GM19193 (cell line): ENCODE measurements around the gene GNB1.
A peak's percentile ranks its signal among the peaks of the same experiment; 100 is the strongest.

Experiments used
- POLR2A ChIP-seq: IDR thresholded peaks from 4 replicates; pipeline ENCODE4 v1.6.1; 2011; ENCODE audit not compliant: insufficient read depth, insufficient read length; ENCODE audit errors: extremely low read depth

Gene GNB1

GRCh38 chr1:1890506-1891348 lies at the start of gene GNB1:
GNB1 (minus strand) TSS chr1:1891087; CDS start chr1:1825453, 65,634 bp downstream.
- peak; percentile 69 for TF ChIP-seq POLR2A

GRCh38 chr1:1940123-1940425 lies 49.2 kb upstream of the GNB1 start:
- TF ChIP-seq POLR2A = no peak

DNA sequence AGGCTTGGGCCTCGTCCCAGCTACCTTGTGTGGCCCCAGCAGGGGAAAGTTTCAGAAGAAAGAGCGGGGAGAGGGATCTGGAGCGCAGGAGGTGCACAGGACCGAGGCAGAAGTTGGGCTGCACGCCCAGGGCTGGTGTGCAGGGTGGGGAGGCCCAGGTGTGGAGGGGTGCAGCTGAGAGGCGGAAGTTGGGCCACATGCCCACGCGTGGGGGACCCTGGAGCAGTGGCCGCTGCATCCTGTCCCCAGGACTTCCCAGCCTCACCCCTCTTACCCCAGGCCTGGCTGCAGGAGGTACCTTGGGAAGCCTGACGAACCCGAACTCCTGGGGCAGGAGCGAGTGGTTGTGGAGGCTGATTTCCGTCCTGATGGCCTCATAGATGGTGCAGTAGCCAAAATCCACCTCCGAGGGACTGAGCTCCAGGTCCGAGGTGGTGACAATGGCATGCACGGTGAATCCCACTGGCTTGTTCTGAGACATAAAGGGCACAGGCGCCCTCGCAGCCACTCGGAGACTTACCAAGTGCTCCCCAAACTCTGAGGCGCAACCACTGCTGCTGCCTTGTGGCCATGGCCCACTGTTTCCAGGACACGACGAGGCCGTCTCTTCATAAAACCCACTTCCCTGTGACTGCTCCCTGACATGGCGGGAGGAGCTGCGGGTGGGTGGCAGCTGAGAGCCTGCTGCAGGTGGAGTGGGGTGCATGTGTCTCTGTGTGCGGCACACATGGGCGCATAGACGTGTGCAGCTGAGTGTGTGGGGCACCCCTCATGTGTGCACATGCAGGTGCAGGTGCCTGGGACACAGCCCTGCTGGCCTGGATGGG lies 48.6 kb upstream of the GNB1 start:
- no peak for TF ChIP-seq POLR2A

GRCh38 chr1:1938613-1939295 lies 47.9 kb upstream of the GNB1 start:
- TF ChIP-seq POLR2A = no peak

GRCh38 chr1:1938276-1938573 lies 47.3 kb upstream of the GNB1 start:
- no peak for TF ChIP-seq POLR2A

- no peak for TF ChIP-seq POLR2A
These were observed 46.8 kb upstream of the GNB1 start for GRCh38 chr1:1937549-1938275.

DNA sequence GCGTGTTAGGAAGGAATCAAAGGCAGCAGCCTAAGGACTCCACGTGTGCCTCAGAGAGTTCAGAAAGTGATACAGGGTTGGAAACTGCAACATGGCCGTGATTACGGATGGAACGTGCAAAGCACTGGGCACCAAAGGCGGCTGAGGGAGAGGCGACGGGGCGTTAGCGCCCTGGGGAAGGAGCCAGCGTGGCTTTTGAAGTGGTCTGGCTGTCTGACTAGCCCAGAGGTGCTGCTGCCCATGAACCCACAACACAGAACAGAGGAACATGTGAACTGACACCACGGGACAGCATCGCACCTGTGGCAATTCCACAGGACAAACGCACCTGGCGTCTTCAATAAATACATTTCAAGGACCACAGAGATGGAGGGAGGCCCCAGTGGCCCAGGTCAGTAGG lies 46.2 kb upstream of the GNB1 start:
- no peak for TF ChIP-seq POLR2A

- no peak for TF ChIP-seq POLR2A
These were observed 39.0 kb upstream of the GNB1 start for GRCh38 chr1:1929639-1930545.

DNA sequence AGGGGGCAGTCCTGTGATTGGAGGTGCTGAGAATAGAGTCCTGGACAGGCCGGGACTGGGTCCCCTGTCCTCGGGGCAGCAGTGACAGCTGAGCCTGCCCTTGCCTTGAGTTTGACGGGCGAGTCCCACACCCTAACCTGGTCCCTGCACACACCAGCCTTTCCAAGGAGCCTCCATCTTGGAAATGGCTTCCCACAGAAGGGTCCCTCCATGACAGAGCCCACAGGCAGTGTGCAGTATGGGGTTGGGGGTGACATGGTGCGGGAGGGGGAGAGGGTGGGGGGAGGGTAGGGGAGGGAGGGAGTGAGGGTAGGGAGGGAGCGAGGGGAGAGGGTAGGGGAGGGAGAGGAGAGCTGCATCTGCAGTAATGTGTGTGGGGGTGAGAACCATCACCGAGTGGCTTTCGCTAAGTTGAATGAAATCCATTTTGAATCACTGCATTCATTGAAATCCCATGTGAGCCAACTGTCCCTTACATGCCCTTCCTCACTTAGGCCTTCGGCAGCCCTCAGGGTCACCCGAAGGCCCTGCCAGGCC lies 38.3 kb upstream of the GNB1 start:
- no peak for TF ChIP-seq POLR2A

DNA sequence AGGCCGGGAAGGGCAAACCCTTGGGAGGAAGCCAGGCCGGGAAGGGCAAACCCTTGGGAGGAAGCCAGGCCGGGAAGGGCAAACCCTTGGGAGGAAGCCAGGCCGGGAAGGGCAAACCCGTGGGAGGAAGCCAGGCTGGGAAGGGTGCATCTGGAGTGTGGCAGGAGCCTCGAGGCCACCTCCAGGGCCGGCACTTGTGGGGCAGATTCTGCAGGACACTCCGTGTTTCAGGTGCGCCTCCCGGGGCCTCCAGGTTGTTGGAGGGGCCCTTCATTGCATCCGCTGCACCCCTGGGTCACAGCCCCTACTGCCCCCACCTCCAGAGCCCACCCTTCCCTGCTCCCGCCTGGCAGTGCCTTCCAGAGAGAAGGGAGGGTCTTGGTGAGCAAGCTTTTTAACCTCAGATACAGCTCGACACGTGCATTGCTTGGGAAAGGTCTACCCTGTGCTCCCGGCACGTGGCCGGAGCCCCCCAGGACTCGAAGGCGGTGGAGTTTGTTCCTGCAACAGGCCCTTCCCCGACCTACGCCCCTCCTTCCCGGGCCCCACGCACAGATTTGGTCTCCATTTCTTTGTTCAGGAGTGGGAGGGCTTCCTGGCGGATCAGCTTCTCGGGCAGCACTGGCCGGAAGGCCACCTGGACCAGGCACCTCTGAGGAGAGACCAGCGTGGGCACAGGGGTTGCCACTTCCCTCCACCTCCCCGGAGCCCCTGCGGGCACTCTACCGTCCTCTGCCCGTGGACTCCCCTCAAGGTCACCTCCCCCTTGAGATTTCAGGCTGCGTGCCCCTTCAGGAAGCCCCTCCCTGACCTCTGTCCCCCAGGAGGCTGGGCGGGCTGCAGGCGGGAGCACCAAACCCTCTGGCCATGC lies 37.6 kb upstream of the GNB1 start:
- no peak for TF ChIP-seq POLR2A

DNA sequence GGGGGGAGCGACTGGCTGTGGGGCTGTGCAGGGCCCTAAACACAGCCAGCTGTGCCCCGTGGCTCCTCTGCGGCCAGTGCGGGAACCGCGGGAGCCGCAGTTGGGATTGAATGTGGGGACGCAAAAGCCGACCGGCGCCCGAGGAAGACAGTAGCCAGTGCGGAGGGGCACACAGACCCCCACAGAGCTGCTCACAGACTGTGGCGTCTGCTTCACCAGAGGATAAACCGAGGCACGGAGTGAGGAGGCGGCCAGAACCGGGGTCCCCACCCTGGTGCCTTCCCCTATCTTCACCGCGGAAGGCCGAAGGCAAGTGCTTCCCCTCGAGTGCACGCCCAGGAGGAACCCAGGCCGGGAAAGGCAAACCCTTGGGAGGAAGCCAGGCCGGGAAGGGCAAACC lies 36.9 kb upstream of the GNB1 start:
- TF ChIP-seq POLR2A = no peak

- no peak for TF ChIP-seq POLR2A
These were observed 36.2 kb upstream of the GNB1 start for GRCh38 chr1:1926886-1927660.
